GM21447 (cell line): ENCODE measurements around the gene PC.

Experiments
- ATAC-seq: cut with Tn5 transposase; IDR thresholded peaks from one replicate; pipeline ENCODE4 v1.9.1; 2021; ENCODE audit not compliant: unreplicated experiment

PC gene

DNA sequence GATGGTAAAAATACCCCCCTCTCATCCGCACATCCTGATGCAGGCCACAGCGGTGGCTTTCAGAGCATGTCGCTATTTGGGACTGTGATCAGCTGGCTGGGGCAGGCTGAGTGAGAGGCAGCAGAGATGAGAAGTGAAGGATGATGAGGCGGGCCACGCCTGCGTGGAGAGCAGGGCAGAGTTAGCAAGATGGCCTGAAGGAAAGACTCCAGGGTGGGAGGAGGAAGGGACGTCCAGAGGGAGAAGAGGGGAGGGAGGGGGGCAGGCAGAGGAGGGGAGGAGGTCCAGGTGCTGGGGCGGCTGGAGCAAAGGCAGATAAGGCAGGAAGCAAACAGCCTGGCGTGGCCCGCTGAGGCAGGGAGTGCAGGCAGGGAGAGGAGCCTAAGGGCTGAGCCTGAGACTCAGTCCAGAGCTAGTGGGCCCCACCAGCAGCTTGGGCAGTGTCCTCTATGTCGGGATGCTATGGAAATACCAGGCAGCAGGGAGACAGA is 72.2 kb downstream of the PC start:
- no peak for ATAC-seq

DNA sequence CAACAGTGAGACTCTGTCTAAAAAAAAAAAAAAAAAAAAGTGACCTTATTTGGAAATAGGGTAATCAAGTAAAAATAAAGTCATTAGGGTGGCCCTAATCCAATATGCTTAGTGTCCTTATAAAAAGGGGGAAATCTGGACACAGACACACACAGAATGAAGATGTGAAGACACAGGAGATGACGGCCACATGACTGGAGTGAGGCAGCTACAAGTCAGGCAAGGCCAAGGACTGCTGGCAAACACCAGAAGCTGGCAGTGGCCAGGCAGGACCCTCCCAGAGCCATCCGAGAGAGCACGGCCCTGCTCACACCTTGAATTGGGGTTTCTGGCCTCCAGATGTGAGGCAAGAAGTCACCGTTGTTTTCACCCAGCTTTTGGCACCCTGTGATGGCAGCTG is 72.7 kb downstream of the PC start:
- ATAC-seq = no peak

DNA sequence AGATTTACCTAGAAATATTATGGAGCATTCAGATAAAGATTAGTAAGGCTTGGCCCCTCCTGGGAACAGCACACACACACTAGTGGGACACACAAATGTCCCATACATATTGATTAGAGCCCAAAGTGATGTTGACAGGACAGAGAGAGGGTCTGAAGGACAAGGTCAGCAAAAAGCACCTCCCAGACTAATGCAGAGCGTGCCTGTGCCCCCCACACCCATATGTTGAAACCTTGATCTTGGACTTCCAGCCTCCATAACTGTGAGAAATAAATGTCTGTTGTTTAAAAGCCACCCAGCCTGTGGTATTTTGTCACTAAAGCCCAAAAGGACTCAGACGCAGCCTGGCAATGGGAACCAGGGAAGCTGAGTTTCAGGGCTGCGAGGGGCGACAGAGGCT is 73.7 kb downstream of the PC start:
- no peak for ATAC-seq

DNA sequence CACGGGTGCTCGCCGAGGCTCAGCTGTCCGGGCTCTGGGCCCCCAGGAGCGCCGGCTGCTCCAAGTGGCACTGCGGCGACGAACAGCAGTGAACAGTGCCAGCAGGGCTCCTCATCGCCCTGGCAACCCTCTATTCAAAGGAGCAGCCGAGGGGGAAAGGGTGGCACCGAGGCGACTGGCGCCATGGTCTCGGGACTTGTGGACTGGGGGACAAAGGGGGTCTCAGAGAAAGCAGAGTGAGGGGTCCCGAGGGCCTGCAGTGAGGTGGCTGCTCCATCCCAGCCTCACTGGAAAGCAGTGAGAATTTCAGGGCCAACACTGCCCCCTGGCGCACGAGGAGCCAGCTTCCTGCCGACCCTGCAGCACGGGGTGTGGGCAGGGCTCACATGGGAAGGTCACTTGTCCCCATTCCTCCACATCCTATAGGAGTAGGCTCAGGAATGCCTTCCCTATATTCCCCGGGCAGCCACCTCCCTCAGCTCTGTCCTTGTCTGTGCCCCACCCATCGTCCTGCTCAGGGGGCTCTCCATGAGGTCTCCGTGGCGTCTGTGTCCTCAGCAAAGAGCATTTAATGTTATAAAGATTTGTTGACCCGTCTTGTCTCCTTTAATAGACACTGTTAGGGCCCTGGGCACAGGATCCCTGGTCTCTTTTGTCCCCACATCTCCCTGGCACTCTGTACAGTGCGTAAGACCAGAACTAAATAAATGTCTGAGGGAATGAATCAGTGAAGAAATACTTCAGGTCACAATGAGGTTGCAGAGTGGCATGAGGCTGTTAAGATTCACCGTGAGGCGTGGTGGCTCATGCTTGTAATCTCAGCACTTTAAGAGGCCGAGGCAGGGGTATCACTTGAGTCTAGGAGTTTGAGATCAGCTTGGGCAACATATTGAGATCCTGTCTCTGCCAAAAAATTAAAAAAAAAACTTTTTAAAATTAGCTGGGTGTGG is 74.9 kb downstream of the PC start:
- ATAC-seq = no peak

DNA sequence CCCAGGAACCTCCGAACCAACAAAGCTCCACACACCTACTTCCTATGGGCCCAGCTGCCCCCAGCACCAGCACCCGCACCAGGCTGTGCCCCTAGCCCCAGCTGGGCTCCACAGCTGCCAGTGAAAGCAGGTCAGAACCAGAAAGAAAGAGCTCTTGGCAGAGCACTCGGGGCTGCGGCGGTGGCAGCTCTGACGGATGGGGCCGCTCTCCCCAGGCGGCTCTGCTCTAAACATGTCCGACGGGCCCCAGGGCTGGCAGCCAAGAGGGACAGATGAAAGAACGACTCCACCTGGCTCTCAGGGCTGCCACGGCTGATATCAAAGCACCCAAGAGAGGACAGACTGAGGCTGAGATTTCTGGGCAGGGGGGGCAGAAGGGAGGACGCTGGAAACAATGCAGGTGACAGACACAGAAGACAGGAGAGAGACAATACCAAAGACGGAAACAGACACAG is 75.6 kb downstream of the PC start:
- ATAC-seq = no peak

DNA sequence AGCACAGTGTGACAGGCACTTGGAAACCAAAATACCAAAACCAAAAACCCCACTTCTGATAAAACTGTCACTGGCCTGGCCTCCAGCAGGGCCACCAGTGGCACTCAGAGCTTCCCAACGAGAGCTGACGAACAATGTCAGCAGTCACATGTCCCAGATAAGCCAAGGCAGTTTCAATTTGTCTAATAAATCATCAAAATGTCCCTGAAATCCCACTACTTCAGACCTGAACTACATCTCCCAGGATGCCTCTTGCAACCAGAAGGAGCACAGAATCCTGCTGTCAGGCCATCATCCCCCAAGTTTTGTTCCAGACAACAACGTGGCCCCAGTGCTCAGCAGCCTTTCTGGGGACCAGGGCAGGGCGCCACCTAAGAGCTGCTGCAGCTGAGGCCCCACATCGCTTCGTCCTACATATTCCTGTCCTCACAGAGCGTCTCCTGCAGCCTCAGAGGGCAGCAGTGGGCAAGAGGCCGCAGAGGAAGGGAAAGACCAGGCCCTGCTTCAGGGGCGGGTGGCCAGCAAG is 76.2 kb downstream of the PC start:
- no peak for ATAC-seq

DNA sequence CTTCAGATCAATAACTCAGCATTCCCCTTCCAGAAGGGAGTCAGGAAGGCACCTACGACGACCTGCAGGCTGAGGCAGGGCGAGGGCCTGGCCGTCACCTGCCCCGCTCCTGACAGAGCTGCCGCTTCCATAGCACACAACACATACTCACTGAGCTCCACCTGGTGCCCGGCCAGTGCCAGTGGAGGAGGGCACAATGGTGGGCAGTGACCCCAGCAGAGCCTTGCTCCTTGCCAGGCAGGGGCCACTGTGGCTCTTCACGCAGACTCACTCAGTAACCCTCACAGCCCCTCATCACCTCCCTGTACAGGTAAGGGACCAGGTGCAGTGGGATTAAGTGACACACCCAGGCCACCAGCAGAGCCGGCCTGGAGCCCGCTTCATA is 76.7 kb downstream of the PC start:
- ATAC-seq = no peak

DNA sequence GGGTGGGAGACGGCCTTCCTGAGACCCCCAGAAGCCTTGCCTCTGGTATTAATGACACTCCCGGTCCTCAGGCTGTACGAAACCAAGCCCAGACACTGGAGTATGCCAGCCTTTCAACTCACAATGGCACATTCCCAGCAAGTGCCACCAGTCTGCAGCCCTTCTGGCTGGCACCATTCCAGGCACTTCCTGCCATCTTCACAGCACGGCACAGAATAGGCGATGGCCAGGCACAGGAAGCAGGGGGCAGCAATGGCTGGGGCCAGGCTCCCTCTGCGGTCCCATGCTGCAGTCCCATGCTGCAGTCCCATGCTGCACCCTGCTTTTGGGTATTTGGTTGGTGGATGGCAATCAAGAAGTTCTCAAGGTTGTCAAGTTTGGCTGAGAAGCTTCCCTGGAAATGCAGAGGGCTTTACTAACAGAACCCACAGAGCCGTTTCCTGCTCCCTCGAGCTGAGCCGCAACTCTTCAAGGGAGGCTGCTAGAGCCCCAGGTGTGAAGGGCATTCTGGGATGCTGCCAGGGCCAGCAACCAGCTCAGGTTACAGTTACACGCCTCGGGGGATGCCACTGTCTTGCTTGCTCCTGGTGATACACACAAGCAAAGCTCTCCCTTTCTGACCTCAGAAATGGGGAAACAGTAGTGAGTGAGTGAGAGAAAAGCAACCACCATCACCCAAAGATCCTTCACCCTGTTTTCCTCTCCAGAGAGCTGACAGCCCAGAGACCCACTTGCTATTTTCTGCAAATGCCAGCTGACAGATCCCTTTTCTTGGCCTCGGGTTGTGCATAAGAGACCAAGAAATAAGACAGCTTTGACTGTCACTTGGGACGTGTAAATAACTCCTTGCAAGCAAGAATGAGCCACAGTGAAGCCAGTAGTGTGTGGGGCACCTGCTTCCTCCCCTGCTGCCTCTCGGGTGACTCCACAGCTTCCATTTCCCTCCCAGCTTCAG is 77.4 kb downstream of the PC start:
- ATAC-seq = no peak

DNA sequence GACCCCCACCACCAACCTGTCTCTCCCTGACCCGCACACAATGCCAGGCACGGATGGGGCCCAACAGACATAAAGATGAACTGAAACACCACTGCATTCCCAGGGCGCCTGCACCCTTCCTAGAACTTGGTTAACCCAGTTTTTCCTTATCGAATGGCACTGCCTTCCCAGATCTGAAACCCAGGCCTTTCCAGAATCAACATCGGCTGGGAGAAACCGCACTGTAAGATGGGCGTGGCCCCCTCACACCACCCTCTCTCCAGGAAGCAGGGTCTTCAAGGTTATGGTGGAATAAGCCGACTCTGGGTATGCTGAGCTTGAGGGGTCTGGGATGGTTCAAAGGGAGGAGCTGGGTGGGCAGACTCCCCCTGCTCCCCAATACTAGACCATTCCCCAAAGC is 78.2 kb downstream of the PC start:
- no peak for ATAC-seq

DNA sequence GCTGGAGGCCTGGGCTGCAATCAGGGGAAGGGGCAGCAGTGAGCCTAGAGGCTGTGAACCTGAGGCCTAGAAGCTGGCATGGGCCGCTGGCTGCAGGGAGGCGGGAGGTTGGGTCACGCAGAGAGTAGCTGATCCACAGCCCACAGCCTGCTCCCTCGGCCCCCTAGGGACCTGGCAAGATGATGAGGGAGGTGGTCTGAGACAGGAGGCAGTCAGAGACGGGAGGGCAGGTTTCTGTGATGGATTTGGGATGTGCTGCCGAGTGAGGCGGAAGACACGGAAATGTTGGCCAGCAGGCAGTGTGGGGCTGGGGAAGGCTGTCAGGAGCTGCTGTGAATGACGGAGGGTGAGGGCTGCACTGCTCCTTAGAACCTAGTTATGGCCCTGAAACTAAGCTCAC is 78.6 kb downstream of the PC start:
- ATAC-seq = no peak

DNA sequence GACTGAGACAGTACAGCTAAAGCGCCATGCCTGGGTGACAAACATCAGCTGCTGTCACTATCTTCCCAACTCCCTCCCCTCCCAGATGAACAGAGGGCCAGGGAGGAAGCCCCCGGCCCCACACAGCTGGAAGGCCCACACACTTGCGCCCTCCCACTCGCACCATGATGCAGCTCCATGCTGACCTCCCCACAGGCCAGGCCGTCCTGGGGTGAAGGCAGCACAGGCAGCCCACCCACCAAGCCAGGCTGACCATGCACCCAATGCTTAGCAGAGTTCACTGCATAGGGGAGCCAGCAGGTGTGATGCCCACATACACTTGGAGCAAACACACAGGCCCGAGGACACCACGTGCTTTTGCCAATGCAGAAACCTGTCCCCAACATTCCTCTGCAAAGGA is 79.2 kb downstream of the PC start:
- no peak for ATAC-seq

DNA sequence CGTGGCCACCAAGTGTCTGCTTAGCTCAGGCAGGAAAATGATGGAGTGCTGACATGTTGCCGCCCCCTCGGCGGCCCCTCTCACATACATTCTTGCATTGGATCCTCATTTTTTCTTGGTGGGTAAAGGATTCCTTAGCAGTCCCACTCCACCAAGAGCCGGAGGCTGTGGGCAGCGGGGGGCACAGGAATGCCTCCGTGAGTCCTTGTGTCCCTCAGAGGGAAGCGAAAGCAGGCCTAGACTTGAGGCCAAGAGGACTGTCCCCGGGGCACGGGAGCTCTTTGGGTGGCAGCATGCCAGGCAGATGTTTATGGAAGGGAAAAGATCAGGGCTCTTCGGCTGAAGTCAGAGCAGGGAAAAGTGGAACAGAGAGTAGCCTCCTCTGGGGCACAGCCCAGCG is 79.7 kb downstream of the PC start:
- no peak for ATAC-seq

DNA sequence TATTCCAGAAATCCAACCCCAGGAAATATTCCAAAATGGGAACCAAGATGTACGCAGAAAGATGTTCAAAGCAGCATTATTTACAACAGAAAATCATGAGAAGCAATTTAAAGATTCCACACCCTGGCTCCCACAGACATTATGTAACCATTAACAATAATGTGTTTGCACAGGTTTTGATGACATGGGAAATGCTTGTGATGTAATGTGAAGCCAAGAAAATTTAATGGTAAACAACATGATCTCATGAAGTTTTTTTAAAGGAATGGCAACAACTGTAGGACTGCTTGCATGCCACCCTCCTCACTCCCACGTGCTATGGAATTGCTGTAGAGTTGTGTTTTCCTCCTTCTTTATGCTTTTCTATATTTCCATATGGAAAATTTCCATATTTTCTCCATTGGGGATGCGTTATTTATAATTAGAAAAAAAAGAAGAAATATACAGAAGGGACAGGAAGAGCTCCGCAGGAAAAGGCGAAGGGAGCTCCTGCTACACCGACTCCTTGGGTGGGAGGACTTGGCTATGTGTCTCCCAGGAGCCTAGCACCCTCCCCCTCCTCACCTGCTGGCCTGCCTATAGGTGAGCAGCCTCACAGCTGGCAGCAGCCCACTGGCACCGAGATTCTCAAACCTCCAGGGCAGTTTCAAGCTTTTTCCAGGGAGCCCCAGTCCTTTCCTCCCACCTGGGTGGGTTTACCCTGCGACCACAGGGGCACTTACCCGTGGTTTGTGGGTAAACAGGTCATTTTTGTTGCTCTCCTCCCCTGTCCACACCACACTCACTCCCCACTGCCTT is 80.4 kb downstream of the PC start:
- ATAC-seq = no peak

DNA sequence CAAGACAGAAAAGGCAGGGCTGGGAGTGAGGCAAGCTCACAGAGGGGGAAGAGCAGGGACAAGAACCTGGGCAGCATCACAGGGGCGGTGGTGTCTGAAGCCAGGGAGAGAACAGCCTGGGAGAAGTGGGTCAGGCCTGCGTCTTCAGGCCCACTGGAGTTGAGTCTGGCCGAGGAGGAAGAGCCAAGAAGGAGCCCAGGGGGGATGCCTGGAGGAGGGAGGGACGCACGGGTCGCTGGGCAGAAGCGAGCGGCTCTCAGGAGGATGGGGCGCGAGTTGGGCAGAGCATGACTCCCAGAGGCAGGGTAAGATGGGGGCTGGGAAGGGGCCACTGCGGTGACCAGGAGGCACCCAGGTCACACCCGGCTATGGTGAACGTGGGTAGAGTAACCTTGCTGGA is 82.8 kb downstream of the PC start:
- no peak for ATAC-seq

DNA sequence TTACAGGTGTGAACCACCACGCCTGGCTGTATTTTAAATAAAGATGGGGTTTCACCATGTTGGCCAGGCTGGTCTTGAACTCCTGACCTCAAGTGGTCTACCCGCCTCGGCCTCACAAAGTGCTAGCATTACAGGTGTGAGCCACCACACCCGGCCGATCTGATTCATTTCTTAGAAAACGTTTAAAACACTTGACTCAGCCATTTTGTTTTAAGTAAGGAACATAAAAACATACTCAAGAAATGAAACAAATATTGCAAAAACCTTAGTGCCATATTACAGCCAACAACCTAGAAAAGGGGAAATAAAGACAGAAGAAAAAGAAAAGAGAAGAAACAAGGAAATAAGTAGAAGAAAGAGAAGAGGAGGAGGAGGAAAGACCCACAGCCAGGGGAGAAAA is 84.0 kb downstream of the PC start:
- ATAC-seq = no peak

DNA sequence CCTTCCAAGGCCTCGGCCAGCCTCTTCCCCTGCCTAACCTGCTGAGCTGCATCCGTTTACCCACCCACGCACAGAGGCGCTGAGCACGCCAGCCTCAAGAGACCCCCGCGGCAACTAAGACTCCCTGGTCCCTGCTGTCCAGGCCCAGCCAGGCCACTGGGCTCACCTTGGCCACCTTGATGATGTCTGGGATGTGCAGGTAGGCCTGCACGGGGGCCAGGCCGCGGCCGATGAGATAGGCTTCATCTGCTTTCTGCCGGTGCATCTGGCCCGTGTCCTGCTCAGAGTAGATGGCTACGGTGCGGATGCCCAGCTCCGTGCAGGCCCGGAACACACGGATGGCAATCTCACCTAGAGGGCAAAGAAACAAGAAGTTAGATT is 86.7 kb downstream of the PC start:
- ATAC-seq = no peak

DNA sequence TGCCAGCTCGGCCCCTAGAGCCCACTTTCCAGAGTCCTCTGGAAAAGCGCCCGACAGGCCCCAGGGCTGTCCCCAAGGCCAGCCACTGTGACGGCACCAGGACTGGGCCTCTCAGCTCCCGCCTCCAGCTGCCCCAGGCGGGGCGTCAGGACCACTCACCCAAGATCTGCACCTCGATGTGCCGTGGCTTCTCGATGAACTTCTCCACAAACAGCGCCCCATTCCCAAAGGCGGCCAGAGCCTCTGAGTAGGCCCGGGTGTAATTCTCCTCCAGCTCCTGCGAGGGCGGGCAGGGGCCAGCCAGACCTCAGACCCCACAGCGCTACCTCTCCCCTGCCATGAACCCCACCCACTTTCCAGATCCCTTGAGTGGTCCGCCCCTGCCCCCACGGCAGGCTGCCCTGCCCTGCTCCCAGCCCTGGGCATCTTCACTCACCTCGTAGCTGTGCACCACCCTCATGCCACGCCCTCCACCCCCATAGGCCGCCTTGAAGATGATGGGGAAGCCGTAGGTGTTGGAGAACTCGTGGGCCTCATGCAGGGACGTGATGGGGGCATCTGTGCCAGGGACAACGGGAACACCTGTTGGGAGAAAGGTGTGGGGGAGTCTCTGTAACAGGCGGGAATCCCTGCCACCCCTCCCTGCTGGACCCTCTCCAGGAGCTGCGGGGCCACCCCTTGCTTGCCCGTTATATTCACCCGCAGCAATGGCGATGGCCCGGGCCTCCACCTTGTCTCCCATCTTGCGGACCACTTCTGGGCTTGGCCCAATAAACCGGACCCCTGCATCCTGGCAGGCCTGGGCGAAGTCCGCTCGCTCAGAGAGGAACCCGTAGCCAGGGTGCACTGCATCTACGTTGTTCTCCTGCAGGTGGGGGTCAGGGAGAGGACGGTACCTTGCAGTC is 87.3 kb downstream of the PC start:
- no peak for ATAC-seq

DNA sequence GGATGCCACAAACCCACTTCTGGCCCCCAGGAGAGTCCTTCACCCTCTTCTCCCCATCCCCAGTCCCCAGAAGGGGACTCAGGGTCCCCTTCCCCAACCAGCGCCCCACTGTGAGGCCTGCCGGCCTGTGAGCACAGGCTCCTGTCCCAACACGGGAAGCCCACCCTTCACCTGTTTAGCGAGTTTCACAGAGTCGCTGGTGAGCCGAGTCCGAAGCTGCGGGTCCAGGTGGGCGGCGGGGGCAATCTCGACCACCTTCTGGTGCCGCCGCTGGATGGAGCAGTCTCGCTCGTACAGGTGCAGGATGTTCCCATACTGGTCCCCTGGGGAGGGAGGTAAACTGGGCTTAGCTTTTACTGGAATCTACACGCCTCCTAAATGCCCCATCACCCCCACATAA is 88.1 kb downstream of the PC start:
- ATAC-seq = no peak

DNA sequence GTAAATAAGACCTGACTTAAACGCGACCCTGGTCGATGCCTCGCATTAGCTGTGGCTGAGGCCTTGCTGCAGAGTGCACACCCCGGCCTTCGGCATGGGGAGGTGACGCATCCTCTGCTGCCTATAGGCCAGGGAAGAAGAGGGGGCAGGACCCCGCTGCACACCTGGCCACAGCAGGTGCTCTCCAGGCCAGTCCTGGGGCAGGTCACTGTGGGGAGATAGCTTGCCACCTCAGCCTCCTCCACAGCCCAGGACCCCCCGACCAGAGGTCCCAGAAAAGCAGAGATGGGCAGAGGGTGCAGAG is 88.7 kb downstream of the PC start:
- ATAC-seq = no peak
